ENCODE results near the gene TESK1. TPM values are rescaled to one million over a fixed set of nuclear protein-coding genes. Genes with fewer than 3 reads are reported as not detected.

Gene TESK1
- total and polyA plus RNA-seq, 2 experiments from 2014 or later = 6.8 to 10.7 TPM

GRCh38 chr9:35575478-35575877 lies 29.6 kb upstream of the TESK1 start:
- peaks cover 12% of the 10 kb centered on the region for H3K36me3 Mint-ChIP-seq (ENCODE audit: low read depth)
- Histone ChIP-seq H3K79me2 (replicated peaks; ENCODE audit: insufficient read depth) (no peaks in the 10 kb centered on the region), H3K27me3 (ENCODE audit: insufficient read depth) (no peaks in the 10 kb centered on the region), H3F3A (replicated peaks; ENCODE audit: low read depth) (no peaks in the 10 kb centered on the region), H4K20me1 (replicated peaks; ENCODE audit: insufficient read depth) (no peaks in the 10 kb centered on the region), H3K4me3 (no peak overlapping the region), H3K4me1 (ENCODE audit: insufficient read depth) (no peaks in the 10 kb centered on the region), H3K27ac (ENCODE audit: low read depth) (no peak overlapping the region), H3K4me2 (no peak overlapping the region), H2AFZ (no peak overlapping the region), H3K9me2 (ENCODE audit: insufficient read depth) (no peaks in the 10 kb centered on the region; the same call in 1 of the 2 replicates), H3K36me3 (ENCODE audit: insufficient read depth) (no peaks in the 10 kb centered on the region)
- ATAC-seq (no peak), DNase-seq (ENCODE audit: low spot score) (no peak)
- no peak overlapping the region for H3K4me3 Mint-ChIP-seq
- TF ChIP-seq ZNF331 (CRISPR knock-in tag; IDR thresholded peaks at IDR 0.05; ENCODE audit: low read depth) (no peak), POLR2AphosphoS5 (IDR thresholded peaks at IDR 0.05; ENCODE audit: low read depth) (no peak), NANOG (IDR thresholded peaks at IDR 0.05; ENCODE audit: borderline replicate concordance) (no peak), JUNB (IDR thresholded peaks at IDR 0.05; ENCODE audit: unreplicated experiment) (no peak), ZNF114 (CRISPR knock-in tag; IDR thresholded peaks at IDR 0.05) (no peak), EZH2phosphoT487 (IDR thresholded peaks at IDR 0.05; ENCODE audit: unreplicated experiment) (no peak), STAT1 (IDR thresholded peaks at IDR 0.05; ENCODE audit: unreplicated experiment) (no peak), EZH2 (IDR thresholded peaks at IDR 0.05; ENCODE audit: low read depth, unreplicated experiment) (no peak), CREB1 (CRISPR knock-in tag; IDR thresholded peaks at IDR 0.05; ENCODE audit: low read depth) (no peak), CTCF (conservative IDR thresholded peaks at IDR 0.05; ENCODE audit: low read depth in 2 of 2) (no peak)
- TF ChIP-seq, protein P1, sequence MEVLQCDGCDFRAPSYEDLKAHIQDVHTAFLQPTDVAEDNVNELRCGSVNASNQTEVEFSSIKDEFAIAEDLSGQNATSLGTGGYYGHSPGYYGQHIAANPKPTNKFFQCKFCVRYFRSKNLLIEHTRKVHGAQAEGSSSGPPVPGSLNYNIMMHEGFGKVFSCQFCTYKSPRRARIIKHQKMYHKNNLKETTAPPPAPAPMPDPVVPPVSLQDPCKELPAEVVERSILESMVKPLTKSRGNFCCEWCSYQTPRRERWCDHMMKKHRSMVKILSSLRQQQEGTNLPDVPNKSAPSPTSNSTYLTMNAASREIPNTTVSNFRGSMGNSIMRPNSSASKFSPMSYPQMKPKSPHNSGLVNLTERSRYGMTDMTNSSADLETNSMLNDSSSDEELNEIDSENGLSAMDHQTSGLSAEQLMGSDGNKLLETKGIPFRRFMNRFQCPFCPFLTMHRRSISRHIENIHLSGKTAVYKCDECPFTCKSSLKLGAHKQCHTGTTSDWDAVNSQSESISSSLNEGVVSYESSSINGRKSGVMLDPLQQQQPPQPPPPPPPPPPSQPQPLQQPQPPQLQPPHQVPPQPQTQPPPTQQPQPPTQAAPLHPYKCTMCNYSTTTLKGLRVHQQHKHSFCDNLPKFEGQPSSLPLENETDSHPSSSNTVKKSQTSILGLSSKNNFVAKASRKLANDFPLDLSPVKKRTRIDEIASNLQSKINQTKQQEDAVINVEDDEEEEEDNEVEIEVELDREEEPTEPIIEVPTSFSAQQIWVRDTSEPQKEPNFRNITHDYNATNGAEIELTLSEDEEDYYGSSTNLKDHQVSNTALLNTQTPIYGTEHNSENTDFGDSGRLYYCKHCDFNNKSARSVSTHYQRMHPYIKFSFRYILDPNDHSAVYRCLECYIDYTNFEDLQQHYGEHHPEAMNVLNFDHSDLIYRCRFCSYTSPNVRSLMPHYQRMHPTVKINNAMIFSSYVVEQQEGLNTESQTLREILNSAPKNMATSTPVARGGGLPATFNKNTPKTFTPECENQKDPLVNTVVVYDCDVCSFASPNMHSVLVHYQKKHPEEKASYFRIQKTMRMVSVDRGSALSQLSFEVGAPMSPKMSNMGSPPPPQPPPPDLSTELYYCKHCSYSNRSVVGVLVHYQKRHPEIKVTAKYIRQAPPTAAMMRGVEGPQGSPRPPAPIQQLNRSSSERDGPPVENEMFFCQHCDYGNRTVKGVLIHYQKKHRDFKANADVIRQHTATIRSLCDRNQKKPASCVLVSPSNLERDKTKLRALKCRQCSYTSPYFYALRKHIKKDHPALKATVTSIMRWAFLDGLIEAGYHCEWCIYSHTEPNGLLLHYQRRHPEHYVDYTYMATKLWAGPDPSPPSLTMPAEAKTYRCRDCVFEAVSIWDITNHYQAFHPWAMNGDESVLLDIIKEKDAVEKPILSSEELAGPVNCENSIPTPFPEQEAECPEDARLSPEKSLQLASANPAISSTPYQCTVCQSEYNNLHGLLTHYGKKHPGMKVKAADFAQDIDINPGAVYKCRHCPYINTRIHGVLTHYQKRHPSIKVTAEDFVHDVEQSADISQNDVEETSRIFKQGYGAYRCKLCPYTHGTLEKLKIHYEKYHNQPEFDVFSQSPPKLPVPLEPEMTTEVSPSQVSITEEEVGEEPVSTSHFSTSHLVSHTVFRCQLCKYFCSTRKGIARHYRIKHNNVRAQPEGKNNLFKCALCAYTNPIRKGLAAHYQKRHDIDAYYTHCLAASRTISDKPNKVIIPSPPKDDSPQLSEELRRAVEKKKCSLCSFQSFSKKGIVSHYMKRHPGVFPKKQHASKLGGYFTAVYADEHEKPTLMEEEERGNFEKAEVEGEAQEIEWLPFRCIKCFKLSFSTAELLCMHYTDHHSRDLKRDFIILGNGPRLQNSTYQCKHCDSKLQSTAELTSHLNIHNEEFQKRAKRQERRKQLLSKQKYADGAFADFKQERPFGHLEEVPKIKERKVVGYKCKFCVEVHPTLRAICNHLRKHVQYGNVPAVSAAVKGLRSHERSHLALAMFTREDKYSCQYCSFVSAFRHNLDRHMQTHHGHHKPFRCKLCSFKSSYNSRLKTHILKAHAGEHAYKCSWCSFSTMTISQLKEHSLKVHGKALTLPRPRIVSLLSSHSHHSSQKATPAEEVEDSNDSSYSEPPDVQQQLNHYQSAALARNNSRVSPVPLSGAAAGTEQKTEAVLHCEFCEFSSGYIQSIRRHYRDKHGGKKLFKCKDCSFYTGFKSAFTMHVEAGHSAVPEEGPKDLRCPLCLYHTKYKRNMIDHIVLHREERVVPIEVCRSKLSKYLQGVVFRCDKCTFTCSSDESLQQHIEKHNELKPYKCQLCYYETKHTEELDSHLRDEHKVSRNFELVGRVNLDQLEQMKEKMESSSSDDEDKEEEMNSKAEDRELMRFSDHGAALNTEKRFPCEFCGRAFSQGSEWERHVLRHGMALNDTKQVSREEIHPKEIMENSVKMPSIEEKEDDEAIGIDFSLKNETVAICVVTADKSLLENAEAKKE (CRISPR knock-in tag; IDR thresholded peaks at IDR 0.05) = no peak
- TF ChIP-seq, protein P2, sequence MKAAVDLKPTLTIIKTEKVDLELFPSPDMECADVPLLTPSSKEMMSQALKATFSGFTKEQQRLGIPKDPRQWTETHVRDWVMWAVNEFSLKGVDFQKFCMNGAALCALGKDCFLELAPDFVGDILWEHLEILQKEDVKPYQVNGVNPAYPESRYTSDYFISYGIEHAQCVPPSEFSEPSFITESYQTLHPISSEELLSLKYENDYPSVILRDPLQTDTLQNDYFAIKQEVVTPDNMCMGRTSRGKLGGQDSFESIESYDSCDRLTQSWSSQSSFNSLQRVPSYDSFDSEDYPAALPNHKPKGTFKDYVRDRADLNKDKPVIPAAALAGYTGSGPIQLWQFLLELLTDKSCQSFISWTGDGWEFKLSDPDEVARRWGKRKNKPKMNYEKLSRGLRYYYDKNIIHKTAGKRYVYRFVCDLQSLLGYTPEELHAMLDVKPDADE (IDR thresholded peaks at IDR 0.05) = no peak
- TF ChIP-seq, protein P3, sequence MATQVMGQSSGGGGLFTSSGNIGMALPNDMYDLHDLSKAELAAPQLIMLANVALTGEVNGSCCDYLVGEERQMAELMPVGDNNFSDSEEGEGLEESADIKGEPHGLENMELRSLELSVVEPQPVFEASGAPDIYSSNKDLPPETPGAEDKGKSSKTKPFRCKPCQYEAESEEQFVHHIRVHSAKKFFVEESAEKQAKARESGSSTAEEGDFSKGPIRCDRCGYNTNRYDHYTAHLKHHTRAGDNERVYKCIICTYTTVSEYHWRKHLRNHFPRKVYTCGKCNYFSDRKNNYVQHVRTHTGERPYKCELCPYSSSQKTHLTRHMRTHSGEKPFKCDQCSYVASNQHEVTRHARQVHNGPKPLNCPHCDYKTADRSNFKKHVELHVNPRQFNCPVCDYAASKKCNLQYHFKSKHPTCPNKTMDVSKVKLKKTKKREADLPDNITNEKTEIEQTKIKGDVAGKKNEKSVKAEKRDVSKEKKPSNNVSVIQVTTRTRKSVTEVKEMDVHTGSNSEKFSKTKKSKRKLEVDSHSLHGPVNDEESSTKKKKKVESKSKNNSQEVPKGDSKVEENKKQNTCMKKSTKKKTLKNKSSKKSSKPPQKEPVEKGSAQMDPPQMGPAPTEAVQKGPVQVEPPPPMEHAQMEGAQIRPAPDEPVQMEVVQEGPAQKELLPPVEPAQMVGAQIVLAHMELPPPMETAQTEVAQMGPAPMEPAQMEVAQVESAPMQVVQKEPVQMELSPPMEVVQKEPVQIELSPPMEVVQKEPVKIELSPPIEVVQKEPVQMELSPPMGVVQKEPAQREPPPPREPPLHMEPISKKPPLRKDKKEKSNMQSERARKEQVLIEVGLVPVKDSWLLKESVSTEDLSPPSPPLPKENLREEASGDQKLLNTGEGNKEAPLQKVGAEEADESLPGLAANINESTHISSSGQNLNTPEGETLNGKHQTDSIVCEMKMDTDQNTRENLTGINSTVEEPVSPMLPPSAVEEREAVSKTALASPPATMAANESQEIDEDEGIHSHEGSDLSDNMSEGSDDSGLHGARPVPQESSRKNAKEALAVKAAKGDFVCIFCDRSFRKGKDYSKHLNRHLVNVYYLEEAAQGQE (IDR thresholded peaks at IDR 0.05; ENCODE audit: unreplicated experiment) = no peak
- H3K27me3 Mint-ChIP-seq (ENCODE audit: insufficient read depth, low read depth, poor library complexity) = no peaks in the 10 kb centered on the region
- H3K27ac Mint-ChIP-seq = no peak overlapping the region
- peaks cover 12% of the 10 kb centered on the region for H3K9me3 Mint-ChIP-seq
- peaks cover 5% of the 10 kb centered on the region for H3K4me1 Mint-ChIP-seq
